ENCODE measurements around the gene TMC4. TPM values are rescaled to one million over a fixed set of nuclear protein-coding genes. Genes with fewer than 3 reads are reported as not detected.
A peak's percentile ranks its signal among the peaks of the same experiment; 100 is the strongest.
"Not testable (repeated sequence)": the region's sequence is repeated elsewhere in the genome, so short reads cannot be mapped to it uniquely, and the experiment has no call there.

Gene TMC4
- total RNA-seq, 1 donor from 2014 or later = 0.83 TPM

GRCh38 chr19:54209058-54209810 is 36.3 kb upstream of the TMC4 start:
- peaks cover 68% of the 10 kb centered on the region for H3K4me1 Mint-ChIP-seq (ENCODE audit: low read depth)
- H3K27ac Mint-ChIP-seq = peak overlapping the region; percentile 79
- DNase-seq (ENCODE audit: low spot score) = no peak
- H3K36me3 Mint-ChIP-seq (ENCODE audit: low read depth) = peaks cover 63% of the 10 kb centered on the region
- intact Hi-C loops (cut with micrococcal nuclease) = no loop called here
- no peak overlapping the region for H3K4me3 Mint-ChIP-seq
- no peaks in the 10 kb centered on the region for H3K27me3 Mint-ChIP-seq (ENCODE audit: insufficient read depth)
- H3K9me3 Mint-ChIP-seq = no peaks in the 10 kb centered on the region

GRCh38 chr19:54208784-54209057 is 35.8 kb upstream of the TMC4 start:
- Mint-ChIP-seq H3K36me3 (ENCODE audit: low read depth) (peaks cover 67% of the 10 kb centered on the region), H3K9me3 (no peaks in the 10 kb centered on the region), H3K27ac (peak overlapping the region; percentile 95), H3K4me1 (ENCODE audit: low read depth) (peaks cover 73% of the 10 kb centered on the region), H3K4me3 (peak overlapping the region; percentile 95), H3K27me3 (ENCODE audit: insufficient read depth) (no peaks in the 10 kb centered on the region)
- intact Hi-C loops (cut with micrococcal nuclease) = loop anchor here (1.0 kb wide), 2 partner anchors 8 to 48 kb away; partner anchors contain the start of gene RPS9
- no peak for DNase-seq (ENCODE audit: low spot score)

GRCh38 chr19:54207983-54208783 is 35.2 kb upstream of the TMC4 start:
- intact Hi-C loops (cut with micrococcal nuclease) = loop anchor here (1.0 kb wide), 2 partner anchors 8 to 48 kb away; partner anchors contain the start of gene RPS9
- peak overlapping the region; percentile 95 for H3K27ac Mint-ChIP-seq
- H3K4me3 Mint-ChIP-seq = peak overlapping the region; percentile 95
- H3K9me3 Mint-ChIP-seq = no peaks in the 10 kb centered on the region
- no peaks in the 10 kb centered on the region for H3K27me3 Mint-ChIP-seq (ENCODE audit: insufficient read depth)
- DNase-seq (ENCODE audit: low spot score) = no peak
- H3K36me3 Mint-ChIP-seq (ENCODE audit: low read depth) = peaks cover 69% of the 10 kb centered on the region
- peaks cover 79% of the 10 kb centered on the region for H3K4me1 Mint-ChIP-seq (ENCODE audit: low read depth)

GRCh38 chr19:54207676-54207982 is 34.7 kb upstream of the TMC4 start:
- Mint-ChIP-seq H3K9me3 (no peaks in the 10 kb centered on the region), H3K36me3 (ENCODE audit: low read depth) (peaks cover 70% of the 10 kb centered on the region), H3K4me3 (peak overlapping the region; percentile 95), H3K4me1 (ENCODE audit: low read depth) (peaks cover 84% of the 10 kb centered on the region), H3K27ac (peak overlapping the region; percentile 95), H3K27me3 (ENCODE audit: insufficient read depth) (no peaks in the 10 kb centered on the region)
- intact Hi-C loops (cut with micrococcal nuclease) = no loop called here
- no peak for DNase-seq (ENCODE audit: low spot score)

- DNase-seq (ENCODE audit: low spot score); H3K9me3 Mint-ChIP-seq; intact Hi-C loops (cut with micrococcal nuclease); H3K27me3 Mint-ChIP-seq (ENCODE audit: insufficient read depth): not testable (repeated sequence)
- Mint-ChIP-seq H3K27ac (peak overlapping the region; percentile 95), H3K36me3 (ENCODE audit: low read depth) (peaks cover 74% of the 10 kb centered on the region), H3K4me1 (ENCODE audit: low read depth) (peaks cover 89% of the 10 kb centered on the region), H3K4me3 (peak overlapping the region; percentile 95)
Observed at GRCh38 chr19:54207193-54207592, 34.2 kb upstream of the TMC4 start.

- Mint-ChIP-seq H3K36me3 (ENCODE audit: low read depth) (peaks cover 78% of the 10 kb centered on the region), H3K4me1 (ENCODE audit: low read depth) (peaks cover 93% of the 10 kb centered on the region), H3K4me3 (peak overlapping the region; percentile 95), H3K27me3 (ENCODE audit: insufficient read depth) (no peaks in the 10 kb centered on the region), H3K9me3 (no peaks in the 10 kb centered on the region), H3K27ac (peak overlapping the region; percentile 95)
- no peak for DNase-seq (ENCODE audit: low spot score)
- intact Hi-C loops (cut with micrococcal nuclease) = no loop called here
Observed at GRCh38 chr19:54206831-54207177, 33.8 kb upstream of the TMC4 start.

GRCh38 chr19:54206030-54206830 is 33.3 kb upstream of the TMC4 start:
- no peak for DNase-seq (ENCODE audit: low spot score)
- peak overlapping the region; percentile 95 for H3K4me3 Mint-ChIP-seq
- peaks cover 83% of the 10 kb centered on the region for H3K36me3 Mint-ChIP-seq (ENCODE audit: low read depth)
- H3K4me1 Mint-ChIP-seq (ENCODE audit: low read depth) = peaks cover 95% of the 10 kb centered on the region
- intact Hi-C loops (cut with micrococcal nuclease) = no loop called here
- no peaks in the 10 kb centered on the region for H3K9me3 Mint-ChIP-seq
- peak overlapping the region; percentile 95 for H3K27ac Mint-ChIP-seq
- no peaks in the 10 kb centered on the region for H3K27me3 Mint-ChIP-seq (ENCODE audit: insufficient read depth)

- intact Hi-C loops (cut with micrococcal nuclease) = loop anchor here (5.0 kb wide), 1 partner anchor 668 kb away; the partner anchor contains the start of gene ZNF331
- Mint-ChIP-seq H3K4me1 (ENCODE audit: low read depth) (peaks cover 85% of the 10 kb centered on the region), H3K27me3 (ENCODE audit: insufficient read depth) (no peaks in the 10 kb centered on the region), H3K9me3 (no peaks in the 10 kb centered on the region), H3K36me3 (ENCODE audit: low read depth) (peaks cover 79% of the 10 kb centered on the region), H3K4me3 (peak overlapping the region; percentile 95), H3K27ac (peak overlapping the region; percentile 37)
- DNase-seq (ENCODE audit: low spot score) = no peak
Observed at GRCh38 chr19:54204767-54205468, 32.0 kb upstream of the TMC4 start.

GRCh38 chr19:54203151-54203611 is 30.2 kb upstream of the TMC4 start:
- Mint-ChIP-seq H3K36me3 (ENCODE audit: low read depth) (peaks cover 72% of the 10 kb centered on the region), H3K9me3 (no peaks in the 10 kb centered on the region), H3K27me3 (ENCODE audit: insufficient read depth) (no peaks in the 10 kb centered on the region), H3K4me1 (ENCODE audit: low read depth) (peaks cover 75% of the 10 kb centered on the region), H3K27ac (peak overlapping the region; percentile 99), H3K4me3 (peak overlapping the region; percentile 95)
- no peak for DNase-seq (ENCODE audit: low spot score)
- intact Hi-C loops (cut with micrococcal nuclease) = loop anchor here (5.0 kb wide), 1 partner anchor 666 kb away; the partner anchor contains the start of gene ZNF331

- peak overlapping the region; percentile 95 for H3K4me3 Mint-ChIP-seq
- H3K9me3 Mint-ChIP-seq = no peaks in the 10 kb centered on the region
- peak overlapping the region; percentile 99 for H3K27ac Mint-ChIP-seq
- intact Hi-C loops (cut with micrococcal nuclease) = loop anchor here (2.0 to 5.0 kb wide), 2 partner anchors 247 to 665 kb away; partner anchors contain the start of genes LENG8 and ZNF331
- H3K4me1 Mint-ChIP-seq (ENCODE audit: low read depth) = peaks cover 63% of the 10 kb centered on the region
- no peak for DNase-seq (ENCODE audit: low spot score)
- H3K36me3 Mint-ChIP-seq (ENCODE audit: low read depth) = peaks cover 65% of the 10 kb centered on the region
- H3K27me3 Mint-ChIP-seq (ENCODE audit: insufficient read depth) = no peaks in the 10 kb centered on the region
Observed at GRCh38 chr19:54201980-54202379, 29.0 kb upstream of the TMC4 start.

- peaks cover 58% of the 10 kb centered on the region for H3K36me3 Mint-ChIP-seq (ENCODE audit: low read depth)
- intact Hi-C loops (cut with micrococcal nuclease) = loop anchor here (2.0 to 5.0 kb wide), 2 partner anchors 248 to 664 kb away; partner anchors contain the start of genes LENG8 and ZNF331
- H3K4me3 Mint-ChIP-seq = peak overlapping the region; percentile 95
- DNase-seq (ENCODE audit: low spot score) = no peak
- H3K9me3 Mint-ChIP-seq = no peaks in the 10 kb centered on the region
- H3K27ac Mint-ChIP-seq = peak overlapping the region; percentile 99
- H3K4me1 Mint-ChIP-seq (ENCODE audit: low read depth) = peaks cover 55% of the 10 kb centered on the region
- H3K27me3 Mint-ChIP-seq (ENCODE audit: insufficient read depth) = no peaks in the 10 kb centered on the region
Observed at GRCh38 chr19:54201172-54201701, 28.3 kb upstream of the TMC4 start.

GRCh38 chr19:54199401-54199800 is 26.4 kb upstream of the TMC4 start:
- intact Hi-C loops (cut with micrococcal nuclease) = no loop called here
- Mint-ChIP-seq H3K27me3 (ENCODE audit: insufficient read depth) (no peaks in the 10 kb centered on the region), H3K27ac (peak overlapping the region; percentile 62), H3K9me3 (no peaks in the 10 kb centered on the region), H3K36me3 (ENCODE audit: low read depth) (peaks cover 49% of the 10 kb centered on the region), H3K4me1 (ENCODE audit: low read depth) (peaks cover 37% of the 10 kb centered on the region), H3K4me3 (peak overlapping the region; percentile 95)
- no peak for DNase-seq (ENCODE audit: low spot score)
